Stimulated activated CD4-positive, alpha-beta T cell treated with anti-CD3 and anti-CD28 coated beads, Interleukin-12 subunit alpha, Interleukin-12 subunit beta, amount 100 ng/mL, for 48 hours (primary cell): ENCODE measurements around the gene PRTN3.
"Not testable (repeated sequence)": the region's sequence is repeated elsewhere in the genome, so short reads cannot be mapped to it uniquely, and the experiment has no call there.

Experiments
- DNase-seq, 3 donors: peaks; one replicate each; pipeline ENCODE4 v3.0.0-alpha.2; 2020; ENCODE audit warnings: low read depth in 2 of 3, low spot score in 1 of 3

PRTN3 gene

GRCh38 chr19:815079-815774 lies 25.6 kb upstream of the PRTN3 start:
- no peak for DNase-seq

- DNase-seq = no peak
Observed at GRCh38 chr19:815775-816499, 24.9 kb upstream of the PRTN3 start.

GRCh38 chr19:816500-816857 lies 24.3 kb upstream of the PRTN3 start:
- DNase-seq = no peak

- DNase-seq = not testable (repeated sequence)
Observed at GRCh38 chr19:820212-820611, 20.6 kb upstream of the PRTN3 start.

- no peak for DNase-seq
Observed at GRCh38 chr19:821231-821824, 19.5 kb upstream of the PRTN3 start.

GRCh38 chr19:821825-822503 lies 18.8 kb upstream of the PRTN3 start, which contains the start of gene PLPPR3:
PLPPR3 (minus strand) TSS chr19:821955; CDS start chr19:821559, 396 bp downstream.
- DNase-seq = no peak

GRCh38 chr19:823565-824121 lies 17.2 kb upstream of the PRTN3 start:
- no peak for DNase-seq

- DNase-seq = no peak
Observed at GRCh38 chr19:824885-825284, 15.9 kb upstream of the PRTN3 start.

GRCh38 chr19:825897-826644 lies 14.7 kb upstream of the PRTN3 start:
- no peak for DNase-seq

GRCh38 chr19:827314-827709 lies 13.5 kb upstream of the PRTN3 start:
- DNase-seq = no peak

- no peak for DNase-seq
Observed at GRCh38 chr19:827710-828321, 13.0 kb upstream of the PRTN3 start, which contains the start of gene AZU1. AZU1 (plus strand) TSS chr19:827837; CDS start chr19:827847, 10 bp downstream.

- DNase-seq = no peak
Observed at GRCh38 chr19:829129-829758, 11.6 kb upstream of the PRTN3 start.

GRCh38 chr19:831407-832369 lies 9.1 kb upstream of the PRTN3 start:
- no peak for DNase-seq

GRCh38 chr19:834216-834615 lies 6.6 kb upstream of the PRTN3 start:
- DNase-seq = no peak

- no peak for DNase-seq
Observed at GRCh38 chr19:835210-835810, 5.5 kb upstream of the PRTN3 start.

- DNase-seq = not testable (repeated sequence)
Observed at GRCh38 chr19:842802-843179, 2.0 kb downstream of the PRTN3 start.

GRCh38 chr19:843180-843835 lies 2.5 kb downstream of the PRTN3 start:
- no peak for DNase-seq
